K562 (cell line): Measurements from ENCODE around the gene LCTL. TPM values are rescaled to one million over a fixed set of nuclear protein-coding genes. Genes with fewer than 3 reads are reported as not detected.

Source experiments
- BRD4 ChIP-seq: fragments of 200-600 bp; sonication (generic); IDR thresholded peaks from 2 replicates; pipeline ENCODE4 v1.6.1; 2017; ENCODE audit warnings: inconsistent platforms
- BRF1 ChIP-seq: IDR thresholded peaks from 3 replicates; pipeline ENCODE4 v1.6.1; 2011; ENCODE audit warnings: borderline replicate concordance, mild to moderate bottlenecking; ENCODE audit not compliant: insufficient read length; ENCODE audit errors: extremely low read depth
- CBFA2T3 ChIP-seq: fragments of 450-650 bp; IDR thresholded peaks from 2 replicates; pipeline ENCODE4 v1.6.1; 2017
- DACH1 ChIP-seq: fragments of 450-650 bp; IDR thresholded peaks from 2 replicates; pipeline ENCODE4 v1.6.1; 2018; ENCODE audit not compliant: partially characterized antibody
- POU5F1 ChIP-seq: fragments of 150-350 bp; IDR thresholded peaks from 2 replicates; pipeline ENCODE4 v1.6.1; 2014; ENCODE audit warnings: borderline replicate concordance, low read length, low read depth, mild to moderate bottlenecking; ENCODE audit not compliant: partially characterized antibody
- polyA plus RNA-seq, 8 experiments: library from polyadenylated mRNA; depleted of rRNA in 4 of 8; stranded (reverse) in 5 of 8; unstranded in 3 of 8; fragments of >200 nt; fragmentation: Nextera tagmentation in 2 of 8; fragmentation: Illumina TruSeq in 1 of 8; extraction: Ambion mirVana in 2 of 8; extraction: Trizol in 1 of 8; gene quantifications; 2 replicates each; pipeline versions ENCODE4 v1.2.1 to v1.2.3, GENCODE V29; 2011 to 2014; ENCODE audit warnings: inconsistent platforms in 1 of 8, missing spikeins in 1 of 8
- total RNA-seq, 7 experiments: library from RNA; depleted of rRNA in 6 of 7; stranded (reverse); fragments of >200 nt in 6 of 7; fragmentation: Illumina TruSeq in 2 of 7; extraction: Trizol in 2 of 7; gene quantifications; 2 replicates each; pipeline versions ENCODE4 v1.2.1 to v1.2.3, GENCODE V29; 2011 to 2021; ENCODE audit warnings: low replicate concordance in 1 of 7
- TF ChIP-seq, protein P1 (sequence below): IDR thresholded peaks from 3 replicates; pipeline ENCODE4 v1.6.1; 2011; ENCODE audit warnings: borderline replicate concordance, mild to moderate bottlenecking, moderate library complexity; ENCODE audit not compliant: insufficient read length; ENCODE audit errors: extremely low read depth
- TF ChIP-seq, protein P2 (sequence below): fragments of 250-450 bp; sonication (Bioruptor Pico); IDR thresholded peaks from 2 replicates; pipeline ENCODE4 v1.5.0; 2020; ENCODE audit warnings: mild to moderate bottlenecking, borderline replicate concordance
- TF ChIP-seq, protein P3 (sequence below): sonication (generic); formaldehyde crosslinking; IDR thresholded peaks from 2 replicates; pipeline ENCODE4 v1.8.0; 2022; ENCODE audit warnings: mild to moderate bottlenecking, low read depth, missing genetic modification reagents
- TF ChIP-seq, protein P4 (sequence below): fragments of 450-650 bp; IDR thresholded peaks from 2 replicates; pipeline ENCODE4 v1.6.1; 2014; ENCODE audit warnings: low read depth, mild to moderate bottlenecking, moderate library complexity, borderline replicate concordance
- TF ChIP-seq, protein P5 (sequence below), 2 experiments: fragments of 450-650 bp; formaldehyde crosslinking in 1 of 2; IDR thresholded peaks; 2 replicates each; pipeline versions ENCODE4 v1.4.0 to v1.6.1; 2014 to 2020; ENCODE audit warnings: mild to moderate bottlenecking in 2 of 2, borderline replicate concordance in 1 of 2, low read depth in 1 of 2

LCTL gene
- total and polyA plus RNA-seq, 9 of the 15 experiments (the other 6 are each of a cell fraction or from before 2014, with no cell fraction given), result 0.08 to 0.31 (median 0.17) TPM; not detected in 6

DNA sequence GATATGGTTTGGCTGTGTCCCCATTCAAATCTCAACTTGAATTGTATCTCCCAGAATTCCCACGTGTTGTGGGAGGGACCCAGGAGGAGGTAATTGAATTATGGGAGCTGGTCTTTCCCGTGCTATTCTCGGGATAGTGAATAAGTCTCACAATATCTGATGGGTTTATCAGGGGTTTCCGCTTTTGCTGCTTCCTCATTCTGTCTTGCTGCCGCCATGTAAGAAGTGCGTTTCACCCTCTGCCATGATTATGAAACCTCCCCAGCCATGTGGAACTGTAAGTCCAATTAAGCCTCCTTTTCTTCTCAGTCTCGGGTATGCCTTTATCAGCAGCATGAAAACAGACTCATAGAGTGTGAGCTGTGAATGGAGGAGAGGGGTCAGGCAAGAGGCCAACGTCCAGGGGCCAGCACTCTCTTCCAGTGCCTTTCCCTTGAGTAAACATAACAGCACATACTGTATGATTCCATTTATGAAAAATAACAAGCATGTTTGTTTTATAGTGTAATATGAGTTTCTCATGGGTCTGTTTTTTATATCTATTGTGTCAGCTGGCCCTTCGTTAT is 16.3 kb upstream of the LCTL start (continued):
- no peak for TF ChIP-seq BRF1
- TF ChIP-seq, protein P1, sequence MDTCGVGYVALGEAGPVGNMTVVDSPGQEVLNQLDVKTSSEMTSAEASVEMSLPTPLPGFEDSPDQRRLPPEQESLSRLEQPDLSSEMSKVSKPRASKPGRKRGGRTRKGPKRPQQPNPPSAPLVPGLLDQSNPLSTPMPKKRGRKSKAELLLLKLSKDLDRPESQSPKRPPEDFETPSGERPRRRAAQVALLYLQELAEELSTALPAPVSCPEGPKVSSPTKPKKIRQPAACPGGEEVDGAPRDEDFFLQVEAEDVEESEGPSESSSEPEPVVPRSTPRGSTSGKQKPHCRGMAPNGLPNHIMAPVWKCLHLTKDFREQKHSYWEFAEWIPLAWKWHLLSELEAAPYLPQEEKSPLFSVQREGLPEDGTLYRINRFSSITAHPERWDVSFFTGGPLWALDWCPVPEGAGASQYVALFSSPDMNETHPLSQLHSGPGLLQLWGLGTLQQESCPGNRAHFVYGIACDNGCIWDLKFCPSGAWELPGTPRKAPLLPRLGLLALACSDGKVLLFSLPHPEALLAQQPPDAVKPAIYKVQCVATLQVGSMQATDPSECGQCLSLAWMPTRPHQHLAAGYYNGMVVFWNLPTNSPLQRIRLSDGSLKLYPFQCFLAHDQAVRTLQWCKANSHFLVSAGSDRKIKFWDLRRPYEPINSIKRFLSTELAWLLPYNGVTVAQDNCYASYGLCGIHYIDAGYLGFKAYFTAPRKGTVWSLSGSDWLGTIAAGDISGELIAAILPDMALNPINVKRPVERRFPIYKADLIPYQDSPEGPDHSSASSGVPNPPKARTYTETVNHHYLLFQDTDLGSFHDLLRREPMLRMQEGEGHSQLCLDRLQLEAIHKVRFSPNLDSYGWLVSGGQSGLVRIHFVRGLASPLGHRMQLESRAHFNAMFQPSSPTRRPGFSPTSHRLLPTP, result no peak
- TF ChIP-seq, protein P2, sequence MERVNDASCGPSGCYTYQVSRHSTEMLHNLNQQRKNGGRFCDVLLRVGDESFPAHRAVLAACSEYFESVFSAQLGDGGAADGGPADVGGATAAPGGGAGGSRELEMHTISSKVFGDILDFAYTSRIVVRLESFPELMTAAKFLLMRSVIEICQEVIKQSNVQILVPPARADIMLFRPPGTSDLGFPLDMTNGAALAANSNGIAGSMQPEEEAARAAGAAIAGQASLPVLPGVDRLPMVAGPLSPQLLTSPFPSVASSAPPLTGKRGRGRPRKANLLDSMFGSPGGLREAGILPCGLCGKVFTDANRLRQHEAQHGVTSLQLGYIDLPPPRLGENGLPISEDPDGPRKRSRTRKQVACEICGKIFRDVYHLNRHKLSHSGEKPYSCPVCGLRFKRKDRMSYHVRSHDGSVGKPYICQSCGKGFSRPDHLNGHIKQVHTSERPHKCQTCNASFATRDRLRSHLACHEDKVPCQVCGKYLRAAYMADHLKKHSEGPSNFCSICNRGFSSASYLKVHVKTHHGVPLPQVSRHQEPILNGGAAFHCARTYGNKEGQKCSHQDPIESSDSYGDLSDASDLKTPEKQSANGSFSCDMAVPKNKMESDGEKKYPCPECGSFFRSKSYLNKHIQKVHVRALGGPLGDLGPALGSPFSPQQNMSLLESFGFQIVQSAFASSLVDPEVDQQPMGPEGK, result no peak
- TF ChIP-seq BRD4, result no peak
- TF ChIP-seq, protein P3, sequence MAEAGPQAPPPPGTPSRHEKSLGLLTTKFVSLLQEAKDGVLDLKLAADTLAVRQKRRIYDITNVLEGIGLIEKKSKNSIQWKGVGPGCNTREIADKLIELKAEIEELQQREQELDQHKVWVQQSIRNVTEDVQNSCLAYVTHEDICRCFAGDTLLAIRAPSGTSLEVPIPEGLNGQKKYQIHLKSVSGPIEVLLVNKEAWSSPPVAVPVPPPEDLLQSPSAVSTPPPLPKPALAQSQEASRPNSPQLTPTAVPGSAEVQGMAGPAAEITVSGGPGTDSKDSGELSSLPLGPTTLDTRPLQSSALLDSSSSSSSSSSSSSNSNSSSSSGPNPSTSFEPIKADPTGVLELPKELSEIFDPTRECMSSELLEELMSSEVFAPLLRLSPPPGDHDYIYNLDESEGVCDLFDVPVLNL (CRISPR knock-in tag), result no peak
- TF ChIP-seq POU5F1, result no peak
- TF ChIP-seq, protein P4, sequence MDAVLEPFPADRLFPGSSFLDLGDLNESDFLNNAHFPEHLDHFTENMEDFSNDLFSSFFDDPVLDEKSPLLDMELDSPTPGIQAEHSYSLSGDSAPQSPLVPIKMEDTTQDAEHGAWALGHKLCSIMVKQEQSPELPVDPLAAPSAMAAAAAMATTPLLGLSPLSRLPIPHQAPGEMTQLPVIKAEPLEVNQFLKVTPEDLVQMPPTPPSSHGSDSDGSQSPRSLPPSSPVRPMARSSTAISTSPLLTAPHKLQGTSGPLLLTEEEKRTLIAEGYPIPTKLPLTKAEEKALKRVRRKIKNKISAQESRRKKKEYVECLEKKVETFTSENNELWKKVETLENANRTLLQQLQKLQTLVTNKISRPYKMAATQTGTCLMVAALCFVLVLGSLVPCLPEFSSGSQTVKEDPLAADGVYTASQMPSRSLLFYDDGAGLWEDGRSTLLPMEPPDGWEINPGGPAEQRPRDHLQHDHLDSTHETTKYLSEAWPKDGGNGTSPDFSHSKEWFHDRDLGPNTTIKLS, result peak; percentile 86
- no peak for TF ChIP-seq DACH1
- TF ChIP-seq, protein P5, sequence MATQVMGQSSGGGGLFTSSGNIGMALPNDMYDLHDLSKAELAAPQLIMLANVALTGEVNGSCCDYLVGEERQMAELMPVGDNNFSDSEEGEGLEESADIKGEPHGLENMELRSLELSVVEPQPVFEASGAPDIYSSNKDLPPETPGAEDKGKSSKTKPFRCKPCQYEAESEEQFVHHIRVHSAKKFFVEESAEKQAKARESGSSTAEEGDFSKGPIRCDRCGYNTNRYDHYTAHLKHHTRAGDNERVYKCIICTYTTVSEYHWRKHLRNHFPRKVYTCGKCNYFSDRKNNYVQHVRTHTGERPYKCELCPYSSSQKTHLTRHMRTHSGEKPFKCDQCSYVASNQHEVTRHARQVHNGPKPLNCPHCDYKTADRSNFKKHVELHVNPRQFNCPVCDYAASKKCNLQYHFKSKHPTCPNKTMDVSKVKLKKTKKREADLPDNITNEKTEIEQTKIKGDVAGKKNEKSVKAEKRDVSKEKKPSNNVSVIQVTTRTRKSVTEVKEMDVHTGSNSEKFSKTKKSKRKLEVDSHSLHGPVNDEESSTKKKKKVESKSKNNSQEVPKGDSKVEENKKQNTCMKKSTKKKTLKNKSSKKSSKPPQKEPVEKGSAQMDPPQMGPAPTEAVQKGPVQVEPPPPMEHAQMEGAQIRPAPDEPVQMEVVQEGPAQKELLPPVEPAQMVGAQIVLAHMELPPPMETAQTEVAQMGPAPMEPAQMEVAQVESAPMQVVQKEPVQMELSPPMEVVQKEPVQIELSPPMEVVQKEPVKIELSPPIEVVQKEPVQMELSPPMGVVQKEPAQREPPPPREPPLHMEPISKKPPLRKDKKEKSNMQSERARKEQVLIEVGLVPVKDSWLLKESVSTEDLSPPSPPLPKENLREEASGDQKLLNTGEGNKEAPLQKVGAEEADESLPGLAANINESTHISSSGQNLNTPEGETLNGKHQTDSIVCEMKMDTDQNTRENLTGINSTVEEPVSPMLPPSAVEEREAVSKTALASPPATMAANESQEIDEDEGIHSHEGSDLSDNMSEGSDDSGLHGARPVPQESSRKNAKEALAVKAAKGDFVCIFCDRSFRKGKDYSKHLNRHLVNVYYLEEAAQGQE (IDR thresholded peaks at IDR 0.05; ENCODE audit: borderline replicate concordance), result no peak
- TF ChIP-seq, protein P5 (CRISPR knock-in tag; IDR thresholded peaks at IDR 0.05; ENCODE audit: low read depth), result no peak
- TF ChIP-seq CBFA2T3, result 0 out of 2 replicates have a peak, but pooled peaks have one; percentile 2
